GM21717 (cell line): Measurements from ENCODE around the gene NPC1.

Source experiments
- ATAC-seq: cut with Tn5 transposase; IDR thresholded peaks from one replicate; pipeline ENCODE4 v1.9.1; 2021; ENCODE audit warnings: mild to moderate bottlenecking, moderate library complexity; ENCODE audit not compliant: unreplicated experiment

Gene NPC1

DNA sequence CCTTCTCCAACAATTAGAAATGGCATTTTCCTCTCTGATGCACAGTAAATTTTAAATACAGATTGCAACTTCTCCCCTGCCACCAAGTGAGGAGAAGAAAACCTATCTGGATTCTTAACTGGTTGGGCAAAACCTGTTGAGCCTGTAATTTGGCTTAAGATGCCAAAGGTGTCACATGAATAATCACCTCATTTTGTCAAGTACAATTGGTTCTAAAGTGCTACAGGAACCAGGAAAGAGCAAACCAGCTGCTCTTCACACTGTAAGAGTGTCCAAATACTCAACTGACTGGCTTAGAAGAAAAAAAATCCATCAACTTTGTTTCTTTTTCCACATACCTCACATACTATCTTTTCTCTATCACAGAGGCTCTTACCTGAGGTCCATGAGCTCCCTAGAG lies 35.4 kb downstream of the NPC1 start:
- no peak for ATAC-seq

DNA sequence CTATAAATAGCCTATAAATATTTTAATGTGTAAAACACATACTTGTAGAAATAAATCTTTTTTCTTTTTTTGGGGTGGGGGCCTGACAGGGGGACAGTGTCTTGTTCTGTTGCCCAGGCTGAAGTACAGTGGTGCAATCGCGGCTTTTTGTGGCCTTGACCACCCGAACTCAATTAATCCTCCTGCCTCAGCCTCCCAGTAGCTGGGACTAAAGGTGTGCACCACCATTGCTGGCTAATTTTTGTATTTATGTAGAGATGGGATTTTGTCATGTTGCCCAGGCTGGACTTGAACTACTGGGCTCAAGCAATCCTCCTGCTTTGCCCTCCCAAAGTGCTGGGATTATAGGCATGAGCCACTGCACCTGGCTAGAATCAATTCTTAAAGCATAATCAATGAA lies 37.6 kb downstream of the NPC1 start:
- no peak for ATAC-seq

DNA sequence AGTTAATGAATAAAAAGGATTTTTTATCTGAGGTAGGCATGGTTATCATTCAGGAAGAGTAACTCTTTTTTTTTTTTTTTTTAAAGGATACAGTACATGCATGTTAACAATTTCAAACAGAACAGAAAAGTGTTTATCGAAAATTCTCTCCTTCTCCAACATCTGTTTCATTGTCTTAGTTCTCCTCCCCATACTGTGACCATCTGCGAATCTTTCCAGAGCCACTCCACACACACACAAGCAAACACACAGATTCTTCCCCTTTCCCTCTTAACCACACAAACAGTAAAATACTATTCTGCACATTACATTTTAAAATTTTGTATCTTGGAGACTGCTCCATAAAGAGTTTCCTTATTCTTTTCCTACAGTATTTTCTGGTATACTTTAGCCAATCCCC lies 38.0 kb downstream of the NPC1 start:
- ATAC-seq: no peak

DNA sequence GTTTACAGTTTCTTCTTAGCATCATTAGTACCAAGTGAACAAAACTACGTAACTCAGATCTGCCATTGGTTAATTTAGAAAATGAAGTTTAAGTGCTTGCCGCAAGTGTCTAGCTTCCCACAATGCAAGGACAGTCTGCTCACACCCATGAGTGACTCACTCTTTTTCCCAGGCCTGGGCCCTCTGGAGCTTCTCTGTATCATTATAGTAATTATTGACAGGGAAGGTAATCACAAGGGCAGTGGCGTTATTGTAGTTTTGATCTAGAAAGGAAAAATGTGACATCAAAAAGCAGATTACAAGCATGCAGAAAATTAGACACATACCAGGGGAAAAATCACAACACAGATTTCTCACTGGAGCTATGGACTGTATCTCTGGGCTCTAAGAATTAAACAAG lies 38.5 kb downstream of the NPC1 start:
- no peak for ATAC-seq

DNA sequence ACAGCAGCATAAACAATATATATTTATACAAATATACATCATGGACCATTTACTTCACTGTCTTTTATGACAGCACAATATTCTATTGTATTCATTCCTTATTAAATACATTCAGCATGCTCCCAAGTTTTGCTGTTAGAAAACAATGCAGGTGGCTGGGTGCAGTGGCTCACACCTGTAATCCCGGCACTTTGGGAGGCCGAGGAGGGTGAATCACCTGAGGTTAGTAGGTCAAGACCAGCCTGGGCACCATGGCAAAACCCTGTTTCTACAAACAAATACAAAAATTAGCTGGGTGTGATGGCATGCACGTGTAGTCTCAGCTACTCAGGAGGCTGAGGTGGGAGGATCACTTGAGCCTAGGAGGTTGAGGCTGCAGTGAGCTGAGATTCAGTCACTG lies 39.0 kb downstream of the NPC1 start:
- no peak for ATAC-seq

DNA sequence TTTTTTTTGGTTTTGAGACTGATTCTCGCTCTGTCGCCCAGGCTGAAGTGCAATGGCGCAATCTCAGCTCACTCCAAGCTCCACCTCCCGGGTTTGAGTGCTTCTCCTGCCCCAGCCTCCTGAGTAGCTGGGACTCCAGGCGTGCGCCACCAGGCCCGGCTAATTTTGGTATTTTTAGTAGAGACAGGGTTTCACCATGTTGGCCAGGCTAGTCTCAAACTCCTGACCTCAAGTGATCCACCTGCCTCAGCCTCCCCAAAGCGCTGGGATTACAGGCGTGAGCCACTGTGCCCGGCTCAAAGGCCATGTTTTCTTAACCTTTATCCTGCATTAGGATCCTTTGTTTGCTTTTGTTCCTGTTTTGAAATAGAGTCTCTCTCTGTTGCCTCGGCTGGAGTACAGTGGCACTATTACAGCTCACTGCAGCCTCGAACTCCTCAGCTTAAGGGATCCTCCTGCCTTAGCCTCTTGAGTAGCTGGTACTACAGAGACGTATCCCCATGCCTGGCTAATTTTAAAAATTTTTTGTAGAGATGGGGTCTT lies 41.0 kb downstream of the NPC1 start:
- ATAC-seq: no peak

DNA sequence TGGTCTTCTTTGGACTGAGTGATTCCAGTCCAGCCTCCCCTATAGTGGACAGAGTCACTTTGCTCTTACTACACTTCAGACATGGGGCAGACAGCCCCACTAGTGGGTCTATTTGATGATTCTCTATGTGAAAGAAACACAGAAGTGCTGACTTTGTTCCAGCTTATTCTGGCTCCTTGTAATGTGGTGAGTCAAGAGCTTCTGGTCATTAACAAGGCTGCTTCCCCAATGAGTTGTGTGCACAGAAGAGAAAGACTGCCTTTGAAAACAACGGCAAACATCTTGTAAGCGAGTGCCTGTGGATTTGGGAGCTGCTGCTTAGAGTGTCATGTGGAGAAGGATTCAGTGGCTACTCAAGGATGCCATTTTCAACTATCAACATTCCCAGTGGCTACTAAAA lies 43.8 kb downstream of the NPC1 start:
- no peak for ATAC-seq

DNA sequence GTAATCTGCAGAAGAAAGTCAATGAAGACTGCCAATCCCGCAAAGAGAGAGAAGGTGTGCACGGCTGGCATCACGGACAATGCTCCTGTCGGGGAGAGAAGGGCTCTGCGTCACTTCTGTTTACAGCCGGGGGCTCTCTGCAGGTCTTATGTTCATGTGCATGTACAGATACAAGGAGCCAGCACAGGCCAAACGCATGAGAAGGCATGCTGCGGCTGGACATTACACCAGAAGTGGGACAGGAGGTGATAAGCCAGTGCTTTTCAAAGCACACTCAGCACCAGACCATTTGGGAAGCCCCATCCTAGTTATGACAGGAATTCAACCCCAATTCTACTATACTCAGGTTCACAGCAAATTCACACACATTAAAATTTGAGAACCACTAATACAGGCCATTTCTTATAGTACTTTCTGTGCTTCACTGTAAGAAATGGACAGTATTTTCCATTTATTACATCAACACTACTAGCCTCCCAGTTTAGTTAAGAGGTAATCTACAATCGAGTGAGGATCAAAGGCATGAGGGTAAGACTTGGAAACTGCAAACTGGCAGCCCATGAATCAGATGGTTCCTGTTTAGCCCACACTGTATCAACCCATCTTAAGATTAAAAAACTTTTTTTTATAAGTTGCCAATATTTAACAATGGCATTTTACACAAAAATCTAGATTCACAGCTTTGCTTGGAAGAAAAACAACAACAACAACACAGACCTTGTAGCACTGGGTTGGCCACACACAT lies 44.8 kb downstream of the NPC1 start:
- no peak for ATAC-seq

DNA sequence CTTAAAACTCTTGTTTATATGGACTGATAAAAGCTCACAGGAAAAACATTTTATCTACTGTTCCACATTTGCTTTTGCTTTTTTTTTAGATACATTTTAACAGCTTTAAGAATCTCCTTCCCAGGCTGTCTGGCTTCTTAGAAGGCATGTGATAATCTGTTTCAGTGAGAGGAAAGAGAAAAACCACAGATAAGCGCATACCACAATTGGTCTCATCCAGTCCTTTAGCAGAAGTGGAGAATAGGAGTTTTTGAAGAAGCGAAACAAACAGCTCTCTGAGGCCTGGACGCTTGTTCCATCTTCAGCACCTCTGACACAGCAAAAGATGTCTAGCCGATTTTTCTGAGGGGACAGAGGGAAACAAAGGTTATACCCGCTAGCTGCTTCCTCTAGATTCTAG lies 45.4 kb downstream of the NPC1 start:
- ATAC-seq: peak; percentile 83

DNA sequence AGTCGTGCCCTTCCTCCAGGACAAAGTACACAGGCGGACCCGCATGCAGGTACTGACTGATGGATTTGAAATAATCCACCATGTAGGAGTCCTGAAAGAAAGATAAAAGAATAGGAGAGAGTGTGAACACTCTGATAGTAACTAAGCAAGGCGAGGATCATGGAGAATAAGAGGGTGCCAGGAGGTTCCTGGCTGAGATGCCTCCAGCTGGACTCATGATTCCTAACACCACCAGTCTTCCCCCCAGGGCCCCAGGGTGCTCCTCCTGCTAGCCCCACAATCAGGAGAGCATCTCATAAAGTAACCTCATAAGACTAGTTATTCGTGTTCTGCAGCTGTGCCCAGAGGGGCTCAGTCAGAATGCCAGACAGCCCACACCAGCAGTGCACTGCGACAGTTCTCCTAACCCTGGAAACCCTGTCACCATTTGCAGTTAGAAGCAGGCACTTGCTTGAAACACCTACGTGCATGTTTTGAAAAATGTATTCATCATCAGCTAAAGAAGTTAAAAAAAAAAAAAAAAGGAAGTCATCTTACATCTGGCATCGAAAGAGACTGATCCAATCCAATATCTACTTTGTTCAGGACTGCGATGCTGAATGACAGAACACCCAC lies 46.3 kb downstream of the NPC1 start:
- no peak for ATAC-seq

DNA sequence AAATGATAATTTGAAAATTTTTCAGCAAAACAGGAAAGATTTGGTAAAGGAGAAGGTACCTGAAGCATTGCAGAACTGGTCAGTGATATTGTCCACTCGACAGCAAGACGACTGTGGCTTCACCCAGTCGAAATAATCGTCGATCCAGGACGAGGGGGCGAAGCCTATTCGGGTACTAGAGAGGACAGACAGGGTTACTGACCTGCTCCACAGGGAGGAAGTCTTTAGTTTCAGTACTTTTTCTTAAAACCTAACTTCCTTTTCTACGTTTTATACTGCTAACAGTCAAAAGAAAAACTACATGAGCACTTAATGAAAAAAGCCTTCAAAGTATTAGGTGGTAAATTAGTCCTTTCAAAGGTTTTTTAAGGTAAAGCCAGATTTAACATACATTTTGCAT lies 47.0 kb downstream of the NPC1 start:
- ATAC-seq: no peak

DNA sequence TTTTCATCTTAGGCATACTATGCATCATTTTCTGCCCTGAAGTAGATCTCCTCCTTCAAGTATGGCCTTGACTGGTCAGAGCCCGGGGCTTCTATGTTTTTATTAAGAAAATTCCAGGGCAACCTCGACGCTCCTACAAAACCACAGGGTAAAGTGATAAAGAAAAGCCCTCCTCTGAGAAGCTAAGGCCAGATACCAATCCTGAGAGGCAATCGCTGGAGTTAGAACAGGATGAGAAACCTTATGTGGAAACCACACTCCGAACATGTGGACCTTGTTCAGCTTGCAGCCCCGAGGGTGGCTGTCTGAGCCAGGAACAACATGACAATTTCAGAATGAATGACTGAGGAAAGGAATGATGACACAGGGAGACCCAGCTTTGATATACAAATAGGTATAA lies 47.4 kb downstream of the NPC1 start:
- ATAC-seq: no peak

DNA sequence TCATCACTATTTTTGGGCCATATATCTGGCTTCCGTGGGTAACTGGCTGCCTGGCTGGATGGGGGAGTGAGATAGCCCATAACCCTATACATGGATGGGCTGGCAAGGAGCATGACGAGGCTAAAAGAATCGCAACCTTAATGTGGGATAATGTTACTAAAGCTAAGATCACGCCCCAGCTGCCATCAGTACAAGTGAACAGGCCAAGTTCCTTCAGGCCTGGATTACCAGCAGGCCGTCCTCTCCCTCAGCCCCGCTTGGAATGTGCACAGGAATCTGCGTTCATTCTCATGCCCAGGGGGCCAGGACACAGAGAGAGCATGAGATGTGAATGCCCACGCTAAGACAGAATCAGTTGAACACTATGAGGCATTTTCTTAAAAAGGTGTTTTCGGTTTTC lies 48.3 kb downstream of the NPC1 start:
- no peak for ATAC-seq

DNA sequence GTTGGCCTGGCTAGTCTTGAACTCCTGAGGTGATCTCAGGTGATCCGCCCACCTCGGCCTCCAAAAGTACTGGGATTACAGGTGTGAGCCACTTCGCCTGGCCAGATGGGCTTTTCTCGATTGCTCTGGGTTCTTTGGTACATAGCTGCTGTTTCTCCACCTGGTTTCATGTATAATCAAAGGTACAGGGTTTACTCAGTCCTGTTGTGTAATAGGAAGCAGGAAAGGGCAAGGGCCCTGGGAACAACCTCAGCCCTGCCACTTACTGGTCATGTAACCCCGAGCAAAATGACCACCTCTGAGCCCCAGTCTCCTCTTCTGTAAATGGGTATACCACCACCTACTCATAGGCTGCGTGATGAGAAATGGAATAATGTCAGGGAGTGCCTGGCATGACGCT lies 49.0 kb downstream of the NPC1 start:
- ATAC-seq: no peak

DNA sequence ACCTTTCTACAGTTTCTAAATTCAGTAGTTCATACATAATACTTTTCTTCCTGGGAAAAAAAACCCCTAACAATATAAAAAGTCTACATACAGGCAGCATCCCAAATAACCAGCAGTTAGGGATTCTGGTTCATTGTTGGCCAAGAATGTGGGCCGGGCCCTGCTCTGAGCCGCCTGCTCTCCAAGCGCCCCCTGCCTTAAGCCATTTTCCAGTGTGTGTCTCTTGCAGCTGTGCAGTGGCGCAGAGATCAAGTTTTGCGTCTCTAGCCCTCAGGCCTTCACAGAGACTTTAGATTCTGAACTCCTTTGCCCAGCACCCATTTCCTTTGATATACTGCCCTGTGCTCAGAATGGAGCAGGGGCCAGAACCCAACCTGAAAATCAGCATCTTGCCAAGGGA lies 50.1 kb downstream of the NPC1 start:
- ATAC-seq: no peak

DNA sequence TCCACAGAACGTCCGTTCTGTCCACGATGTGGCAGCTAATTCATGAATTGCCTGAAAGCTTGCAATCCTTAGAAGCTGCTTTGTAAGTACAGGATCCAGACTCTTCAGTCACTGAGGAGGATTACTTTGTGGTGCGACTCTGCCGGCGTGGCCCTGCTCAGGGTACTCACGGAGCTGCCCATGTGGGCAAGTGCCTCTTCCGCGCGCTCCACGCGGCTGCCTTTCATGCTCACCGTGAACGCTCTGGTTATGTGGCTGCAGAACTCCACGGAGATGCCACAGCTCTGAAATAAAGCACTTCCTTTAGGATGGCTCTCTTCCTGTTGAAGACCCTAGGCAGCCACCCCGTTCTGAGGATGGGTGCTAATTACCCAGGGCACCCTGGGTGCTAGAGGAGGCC lies 52.0 kb downstream of the NPC1 start:
- ATAC-seq: no peak

DNA sequence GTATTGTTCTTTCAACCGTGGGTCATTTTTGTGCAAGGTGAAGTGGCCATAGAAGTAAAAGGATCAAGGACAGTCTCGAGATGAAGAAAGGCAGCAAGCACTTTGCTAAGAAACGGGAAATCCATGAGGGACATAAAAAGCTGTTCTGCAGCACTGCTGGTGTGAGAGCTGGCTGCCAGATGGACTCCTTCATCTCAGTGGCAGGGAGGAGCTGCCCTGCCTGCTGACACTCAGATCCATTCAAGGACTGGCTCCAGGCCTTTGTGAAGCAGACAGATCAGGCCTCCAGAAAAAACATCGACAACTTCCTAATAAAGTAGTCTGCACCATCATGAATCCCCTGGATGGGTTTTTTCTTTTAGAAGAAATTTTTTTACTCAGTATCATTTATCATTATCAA lies 53.5 kb downstream of the NPC1 start:
- ATAC-seq: no peak

DNA sequence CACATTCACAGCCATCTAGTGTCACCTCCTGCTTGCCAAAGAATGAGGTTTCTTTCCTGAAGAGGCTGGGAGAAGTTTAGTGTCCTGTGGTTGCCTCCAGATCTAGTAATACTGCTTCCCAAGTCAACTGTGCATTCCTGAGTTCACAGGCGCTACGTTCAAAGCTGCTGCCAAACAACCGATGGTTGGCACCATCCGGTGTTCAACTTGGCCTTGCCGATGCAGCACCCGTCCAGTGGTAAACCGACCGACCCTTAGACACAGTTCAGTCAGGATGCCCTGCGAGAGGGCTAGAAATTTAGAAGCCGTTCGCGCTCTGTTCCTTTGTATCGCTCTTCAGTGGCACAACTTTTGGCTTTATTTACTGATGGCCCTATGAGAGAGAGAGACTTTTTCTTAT lies 54.4 kb downstream of the NPC1 start:
- no peak for ATAC-seq

DNA sequence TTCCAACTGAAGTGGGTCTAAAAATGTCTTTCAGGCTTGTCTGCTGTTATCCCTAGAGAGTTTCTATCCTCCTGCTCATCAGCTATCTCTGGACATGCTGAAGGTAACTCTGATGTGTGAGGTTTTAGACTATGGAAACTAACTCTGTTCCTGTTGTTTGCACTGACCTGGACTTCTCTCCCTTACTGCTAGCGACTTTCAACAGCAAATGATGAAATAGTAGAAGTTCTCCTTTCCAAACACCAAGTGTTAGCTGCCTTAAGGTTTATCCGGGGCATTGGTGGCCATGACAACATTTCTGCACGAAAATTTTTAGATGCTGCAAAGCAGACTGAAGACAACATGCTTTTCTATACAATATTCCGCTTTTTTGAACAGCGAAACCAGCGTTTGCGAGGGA lies 56.1 kb downstream of the NPC1 start:
- ATAC-seq: no peak

DNA sequence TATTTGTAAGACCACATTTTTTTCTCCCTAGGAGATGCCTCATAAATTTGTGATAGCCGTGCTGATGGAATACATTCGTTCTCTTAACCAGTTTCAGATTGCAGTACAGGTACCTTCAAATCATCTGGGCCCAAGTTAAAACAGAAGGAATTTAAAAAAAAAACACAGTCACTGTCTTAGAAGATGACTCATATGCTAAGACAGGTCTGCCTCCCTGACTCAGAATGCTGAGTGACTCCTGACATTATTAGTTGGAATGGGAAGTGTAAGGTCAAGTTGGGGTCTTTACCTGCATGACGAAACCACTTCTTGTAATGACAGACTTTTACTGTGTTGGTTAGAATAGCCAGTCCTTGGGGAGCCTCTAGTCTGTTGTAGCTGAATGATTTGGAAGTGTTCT lies 56.7 kb downstream of the NPC1 start:
- no peak for ATAC-seq

DNA sequence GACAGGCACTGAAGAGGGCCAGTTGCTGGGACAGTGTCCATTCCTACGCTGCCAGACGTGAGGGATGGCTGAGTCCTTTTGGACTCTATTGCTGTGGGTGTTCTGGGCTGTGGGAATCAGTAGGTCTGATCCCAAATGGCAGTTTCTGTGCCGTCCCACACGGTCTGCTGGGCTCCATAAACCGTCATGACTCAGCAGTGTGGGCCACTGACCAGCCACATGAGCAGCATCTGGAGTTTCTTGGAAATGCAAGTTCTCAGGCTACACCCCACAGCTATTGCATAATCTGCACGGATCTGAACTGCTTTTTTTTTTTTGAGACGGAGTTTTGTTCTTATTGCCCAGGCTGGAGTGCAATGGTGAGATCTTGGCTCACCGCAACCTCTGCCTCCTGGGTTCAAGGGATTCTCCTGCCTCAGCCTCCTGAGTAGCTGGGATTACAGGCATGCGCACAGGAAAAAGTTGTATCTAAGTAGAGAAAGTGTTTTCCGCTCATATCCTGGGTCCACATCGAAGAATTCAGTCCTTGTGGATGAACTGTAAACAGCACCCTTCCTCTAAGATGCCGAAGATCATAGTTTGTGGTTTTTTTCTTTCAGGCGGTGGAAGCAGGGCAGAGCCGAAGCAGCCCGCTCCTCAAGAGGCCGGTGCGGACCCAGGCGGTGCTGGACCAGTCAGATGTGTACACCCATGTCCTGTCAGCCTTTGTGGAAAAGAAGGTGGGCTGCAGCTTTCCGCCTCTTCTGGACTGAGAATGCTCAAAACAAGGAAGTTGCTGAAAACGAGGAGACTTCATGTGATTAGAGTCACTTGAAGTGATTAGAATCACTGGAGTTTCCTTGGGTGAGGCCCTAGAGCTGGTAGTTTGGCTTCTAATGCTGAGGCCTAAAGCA lies 57.5 kb downstream of the NPC1 start:
- no peak for ATAC-seq
